Amygdala (tissue), 56 donors: Measurements from ENCODE around the gene PRX.

ENCODE experiments used
- DNase-seq, 56 donors: peaks; one replicate each; lab custom pipeline; 2025; lab: John Stamatoyannopoulos, UW

The PRX gene

DNA sequence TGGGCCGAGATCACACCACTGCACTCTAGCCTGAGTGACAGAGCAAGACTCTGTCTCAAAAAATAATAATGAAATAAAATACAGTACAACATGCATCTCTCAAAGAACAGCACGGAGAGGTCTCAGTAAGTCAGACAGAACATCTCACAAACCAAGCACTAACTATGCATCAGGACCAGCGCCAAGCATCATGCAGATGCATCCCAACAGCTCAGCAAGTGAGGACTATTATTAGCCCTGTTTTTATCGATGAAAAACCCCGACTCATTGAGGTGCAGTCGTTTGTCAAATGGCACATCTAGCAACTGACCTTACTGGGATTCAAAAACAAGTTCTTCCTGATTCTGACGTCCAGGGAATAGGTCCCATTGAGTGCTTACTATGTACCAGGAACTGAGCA is 68.8 kb downstream of the PRX start:
- DNase-seq = no peak
